Right atrium auricular region (tissue), 2 donors: Measurements from ENCODE around the gene ARPC1B. TPM values are rescaled to one million over a fixed set of nuclear protein-coding genes. Genes with fewer than 3 reads are reported as not detected.

Experiments
- DNase-seq: peaks from one replicate; pipeline ENCODE4 v3.0.0-alpha.2; 2019; ENCODE audit warnings: low spot score
- H3K27ac ChIP-seq, 2 donors: fragments of 200-600 bp; sonication (generic); 1 replicate in 1 of 2; 2 replicates in 1 of 2; pipeline ENCODE4 v1.5.1; 2016 to 2019
- H3K27me3 ChIP-seq, 2 donors: fragments of 200-600 bp; sonication (generic); one replicate each; pipeline versions ENCODE4 v1.5.1 to v1.6.0; 2017 to 2019
- H3K36me3 ChIP-seq: fragments of 200-600 bp; sonication (generic); one replicate; pipeline ENCODE4 v1.5.1; 2016
- H3K4me1 ChIP-seq, 2 donors: fragments of 200-600 bp; sonication (generic); one replicate each; pipeline versions ENCODE4 v1.5.1 to v1.6.0; 2017 to 2019
- H3K4me3 ChIP-seq, 2 donors: fragments of 200-600 bp; sonication (generic); 1 replicate in 1 of 2; 2 replicates in 1 of 2; pipeline ENCODE4 v1.5.1; 2017 to 2019; ENCODE audit warnings: mild to moderate bottlenecking in 1 of 2, moderate library complexity in 1 of 2
- H3K9me3 ChIP-seq, 2 donors: fragments of 200-600 bp; sonication (generic); one replicate each; pipeline ENCODE4 v1.5.1; 2019
- total RNA-seq, 2 donors: library from RNA; depleted of rRNA; stranded (reverse); fragments of >200 nt; gene quantifications; one replicate each; pipeline ENCODE4 v1.1.0, GENCODE V29; 2016
- TF ChIP-seq, protein P1 (sequence below), 2 donors: fragments of 200-600 bp; sonication (generic); IDR thresholded peaks; one replicate each; pipeline ENCODE4 v1.5.1; 2019; ENCODE audit warnings: antibody characterized with exemption in 2 of 2

The ARPC1B gene
- total RNA-seq, 2 donors from 2014 or later: 53.0 to 115 TPM

DNA sequence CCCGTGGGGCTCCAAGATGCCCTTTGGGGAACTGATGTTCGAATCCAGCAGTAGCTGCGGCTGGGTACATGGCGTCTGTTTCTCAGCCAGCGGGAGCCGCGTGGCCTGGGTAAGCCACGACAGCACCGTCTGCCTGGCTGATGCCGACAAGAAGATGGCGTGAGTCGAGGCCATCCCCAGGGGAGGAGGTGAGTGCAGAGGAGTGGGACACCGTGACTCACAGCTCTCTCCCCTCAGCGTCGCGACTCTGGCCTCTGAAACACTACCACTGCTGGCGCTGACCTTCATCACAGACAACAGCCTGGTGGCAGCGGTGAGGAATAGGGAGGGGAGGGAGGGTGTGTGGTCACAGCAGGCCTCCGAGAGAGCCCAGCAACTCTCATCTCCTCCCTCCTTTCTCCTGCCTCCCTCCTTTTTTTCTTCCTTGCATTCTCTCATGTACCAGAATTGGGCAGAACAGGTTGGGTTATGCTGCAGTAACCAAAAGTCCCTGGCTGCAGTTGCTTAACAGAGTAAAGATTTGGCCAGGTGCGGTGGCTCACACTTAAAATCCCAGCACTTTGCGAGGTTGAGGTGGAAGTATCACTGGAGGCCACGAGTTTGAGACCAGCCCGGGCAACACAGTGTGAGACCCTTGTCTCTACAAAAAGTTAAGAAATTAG is 16.5 kb downstream of the ARPC1B start:
- H3K27ac ChIP-seq: no peak overlapping the region
- no peaks in the 10 kb centered on the region for H3K27me3 ChIP-seq
- DNase-seq: no peak
- H3K36me3 ChIP-seq: peaks cover 45% of the 10 kb centered on the region
- no peak overlapping the region for H3K4me3 ChIP-seq
- TF ChIP-seq, protein P1, sequence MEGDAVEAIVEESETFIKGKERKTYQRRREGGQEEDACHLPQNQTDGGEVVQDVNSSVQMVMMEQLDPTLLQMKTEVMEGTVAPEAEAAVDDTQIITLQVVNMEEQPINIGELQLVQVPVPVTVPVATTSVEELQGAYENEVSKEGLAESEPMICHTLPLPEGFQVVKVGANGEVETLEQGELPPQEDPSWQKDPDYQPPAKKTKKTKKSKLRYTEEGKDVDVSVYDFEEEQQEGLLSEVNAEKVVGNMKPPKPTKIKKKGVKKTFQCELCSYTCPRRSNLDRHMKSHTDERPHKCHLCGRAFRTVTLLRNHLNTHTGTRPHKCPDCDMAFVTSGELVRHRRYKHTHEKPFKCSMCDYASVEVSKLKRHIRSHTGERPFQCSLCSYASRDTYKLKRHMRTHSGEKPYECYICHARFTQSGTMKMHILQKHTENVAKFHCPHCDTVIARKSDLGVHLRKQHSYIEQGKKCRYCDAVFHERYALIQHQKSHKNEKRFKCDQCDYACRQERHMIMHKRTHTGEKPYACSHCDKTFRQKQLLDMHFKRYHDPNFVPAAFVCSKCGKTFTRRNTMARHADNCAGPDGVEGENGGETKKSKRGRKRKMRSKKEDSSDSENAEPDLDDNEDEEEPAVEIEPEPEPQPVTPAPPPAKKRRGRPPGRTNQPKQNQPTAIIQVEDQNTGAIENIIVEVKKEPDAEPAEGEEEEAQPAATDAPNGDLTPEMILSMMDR (IDR thresholded peaks at IDR 0.05): no peak
- H3K4me1 ChIP-seq: peaks cover 0 to 20% of the 10 kb centered on the region in 2 donors
- no peaks in the 10 kb centered on the region for H3K9me3 ChIP-seq

DNA sequence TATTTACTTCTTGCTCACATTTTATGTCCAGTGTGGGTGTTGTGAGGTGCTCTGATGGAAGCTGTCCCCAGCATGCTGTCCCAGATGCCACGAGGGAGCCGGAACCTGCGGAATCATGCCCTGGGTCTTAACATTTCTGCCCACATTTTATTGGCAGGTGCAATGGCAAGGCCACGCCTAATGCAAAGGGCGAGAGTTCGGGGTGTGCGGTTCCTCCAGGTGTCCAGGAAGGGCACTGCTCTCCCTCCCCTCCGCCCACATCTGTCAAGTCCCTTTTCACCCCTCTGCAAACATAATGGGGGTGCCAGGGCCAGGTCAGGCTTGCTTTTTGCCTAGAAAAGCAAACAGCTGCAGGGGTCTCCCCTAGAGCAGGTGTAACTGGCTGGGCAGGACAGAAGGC is 17.5 kb downstream of the ARPC1B start:
- Histone ChIP-seq H3K27ac (peak overlapping the region; percentile 70 to 81), H3K4me3 (peak overlapping the region in 1 of 2 donors; percentile 56)

DNA sequence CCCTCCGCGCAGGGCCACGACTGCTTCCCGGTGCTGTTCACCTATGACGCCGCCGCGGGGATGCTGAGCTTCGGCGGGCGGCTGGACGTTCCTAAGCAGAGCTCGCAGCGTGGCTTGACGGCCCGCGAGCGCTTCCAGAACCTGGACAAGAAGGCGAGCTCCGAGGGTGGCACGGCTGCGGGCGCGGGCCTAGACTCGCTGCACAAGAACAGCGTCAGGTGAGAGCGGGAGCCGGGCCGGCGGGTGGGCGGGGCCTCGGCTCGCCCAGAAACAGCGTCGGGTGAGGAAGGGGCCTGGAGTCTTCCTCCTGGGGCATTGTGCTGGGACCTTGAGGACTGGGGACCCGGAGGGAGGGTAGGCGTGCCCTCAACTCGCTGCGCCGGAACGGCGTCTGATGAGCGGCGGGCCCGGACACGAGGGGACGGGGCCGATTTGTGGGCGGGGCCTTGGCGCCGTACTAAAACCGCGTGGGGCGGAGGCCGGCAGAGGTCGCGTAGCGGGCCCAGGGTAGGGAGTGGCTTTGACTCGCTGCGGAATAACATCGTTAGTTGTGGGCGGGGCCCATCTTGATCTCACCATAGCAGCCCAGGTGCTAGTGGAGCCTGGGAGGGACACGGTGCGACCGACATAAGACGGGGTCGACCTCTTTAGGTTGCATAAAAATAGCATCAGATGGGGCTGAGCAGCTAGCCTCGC is 18.3 kb downstream of the ARPC1B start:
- TF ChIP-seq, protein P1 (IDR thresholded peaks at IDR 0.05): no peak
- peak overlapping the region; percentile 56 to 57 for H3K4me3 ChIP-seq
- peak; percentile 85 for DNase-seq
- peaks cover 0 to 20% of the 10 kb centered on the region in 2 donors for H3K4me1 ChIP-seq
- no peaks in the 10 kb centered on the region for H3K27me3 ChIP-seq
- H3K27ac ChIP-seq: peak overlapping the region; percentile 70 to 81
- H3K9me3 ChIP-seq: no peaks in the 10 kb centered on the region
- peaks cover 55% of the 10 kb centered on the region for H3K36me3 ChIP-seq

More for the DNA sequence above, 17.5 kb downstream of the ARPC1B start:
- H3K36me3 ChIP-seq: peaks cover 48% of the 10 kb centered on the region
- DNase-seq: no peak
- no peaks in the 10 kb centered on the region for H3K9me3 ChIP-seq
- peaks cover 0 to 20% of the 10 kb centered on the region in 2 donors for H3K4me1 ChIP-seq
- no peaks in the 10 kb centered on the region for H3K27me3 ChIP-seq
- TF ChIP-seq, protein P1 (IDR thresholded peaks at IDR 0.05): no peak

DNA sequence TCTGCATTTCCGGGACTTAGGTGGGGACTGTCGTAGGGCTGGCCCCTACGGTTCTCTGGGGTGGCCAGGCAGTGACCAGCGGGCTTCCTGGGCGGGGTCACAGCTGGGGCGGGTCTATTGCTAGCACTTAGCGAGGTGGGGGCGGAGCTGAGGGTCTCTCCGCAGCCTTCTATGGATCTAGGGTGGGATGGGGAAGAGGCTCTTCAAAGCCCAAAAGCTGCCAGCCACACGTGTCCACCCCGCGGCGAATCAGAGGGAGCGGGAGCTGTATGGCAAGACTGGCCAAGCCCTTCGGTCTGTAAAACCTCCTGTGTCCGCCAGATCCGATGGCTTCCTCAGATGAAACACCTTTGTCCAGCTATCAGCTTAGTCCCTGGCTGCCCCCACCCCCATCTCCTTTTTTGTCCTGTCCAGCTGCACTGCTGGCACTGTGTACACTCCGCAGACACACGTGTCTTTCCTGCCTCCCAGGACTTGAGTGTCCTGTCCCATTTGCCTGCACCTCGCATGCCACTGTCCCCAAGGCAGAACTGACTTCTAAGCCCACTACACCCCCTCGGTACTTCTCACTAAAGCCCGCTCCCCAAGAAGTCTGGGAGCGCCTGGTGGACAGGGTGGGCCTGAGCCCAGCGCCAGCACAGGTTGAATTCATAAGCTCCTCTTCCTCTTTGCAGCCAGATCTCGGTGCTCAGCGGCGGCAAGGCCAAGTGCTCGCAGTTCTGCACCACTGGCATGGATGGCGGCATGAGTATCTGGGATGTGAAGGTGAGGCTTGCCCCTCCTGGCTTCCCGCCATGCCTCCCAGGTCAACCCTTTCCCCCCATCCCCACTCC is 19.0 kb downstream of the ARPC1B start:
- Histone ChIP-seq H3K36me3 (peaks cover 58% of the 10 kb centered on the region), H3K9me3 (no peaks in the 10 kb centered on the region), H3K4me3 (peak overlapping the region; percentile 56 to 57), H3K27ac (peak overlapping the region; percentile 70 to 81), H3K4me1 (peaks cover 0 to 20% of the 10 kb centered on the region in 2 donors), H3K27me3 (no peaks in the 10 kb centered on the region)
- TF ChIP-seq, protein P1 (IDR thresholded peaks at IDR 0.05): no peak
- no peak for DNase-seq

DNA sequence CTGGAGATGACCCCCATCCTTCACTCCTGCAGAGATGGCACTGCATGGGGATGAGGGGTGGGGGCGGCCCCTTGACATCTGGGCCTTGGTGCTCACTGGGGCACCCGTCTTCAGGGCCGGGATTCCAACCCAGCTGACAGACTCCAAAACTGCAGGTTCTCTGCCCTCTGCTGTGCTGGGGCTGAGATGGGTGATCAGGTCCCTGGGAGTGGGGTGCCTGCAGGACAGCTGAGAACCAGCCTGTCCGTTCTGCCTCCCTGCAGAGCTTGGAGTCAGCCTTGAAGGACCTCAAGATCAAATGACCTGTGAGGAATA is 19.6 kb downstream of the ARPC1B start:
- TF ChIP-seq, protein P1 (IDR thresholded peaks at IDR 0.05): no peak
- H3K27me3 ChIP-seq: no peaks in the 10 kb centered on the region
- H3K4me1 ChIP-seq: peaks cover 0 to 20% of the 10 kb centered on the region in 2 donors
- H3K4me3 ChIP-seq: no peak overlapping the region
- no peak for DNase-seq
- peaks cover 58% of the 10 kb centered on the region for H3K36me3 ChIP-seq
- H3K9me3 ChIP-seq: no peaks in the 10 kb centered on the region
- peak overlapping the region in 1 of 2 donors; percentile 70 for H3K27ac ChIP-seq
